Smooth muscle cell (in vitro differentiated cells): ENCODE measurements around the gene SUGP1. TPM values are rescaled to one million over a fixed set of nuclear protein-coding genes. Genes with fewer than 3 reads are reported as not detected.

Experiments
- DNase-seq: peaks from one replicate; lab custom pipeline; 2025; ENCODE audit not compliant: unreplicated experiment; lab: John Stamatoyannopoulos, UW
- H2AFZ ChIP-seq: fragments of 200-600 bp; sonication (generic); 2 replicates; pipeline ENCODE4 v1.6.0; 2016; ENCODE audit warnings: antibody characterized with exemption, low read depth, mild to moderate bottlenecking
- H3F3A ChIP-seq: fragments of 200-600 bp; sonication (generic); 2 replicates; pipeline ENCODE4 v1.6.0; 2017; ENCODE audit warnings: antibody characterized with exemption, low read depth
- H3K27ac ChIP-seq: fragments of 200-600 bp; sonication (generic); 2 replicates; pipeline ENCODE4 v1.5.1; 2016; ENCODE audit warnings: low read depth, mild to moderate bottlenecking
- H3K27me3 ChIP-seq: fragments of 200-600 bp; sonication (generic); 2 replicates; pipeline ENCODE4 v1.6.1; 2016; ENCODE audit warnings: low read depth, mild to moderate bottlenecking
- H3K36me3 ChIP-seq: fragments of 200-600 bp; sonication (generic); 2 replicates; pipeline ENCODE4 v1.5.1; 2016; ENCODE audit warnings: low read depth
- H3K4me1 ChIP-seq: fragments of 200-600 bp; sonication (generic); 2 replicates; pipeline ENCODE4 v1.5.1; 2016; ENCODE audit warnings: low read depth
- H3K4me2 ChIP-seq: fragments of 200-600 bp; sonication (generic); 2 replicates; pipeline ENCODE4 v1.6.0; 2016; ENCODE audit warnings: mild to moderate bottlenecking
- H3K4me3 ChIP-seq: fragments of 200-600 bp; sonication (generic); 2 replicates; pipeline ENCODE4 v1.5.1; 2016; ENCODE audit warnings: mild to moderate bottlenecking
- H3K79me2 ChIP-seq: fragments of 200-600 bp; sonication (generic); 2 replicates; pipeline ENCODE4 v1.6.0; 2016; ENCODE audit warnings: low read depth, mild to moderate bottlenecking
- H3K9ac ChIP-seq: fragments of 200-600 bp; sonication (generic); 2 replicates; pipeline ENCODE4 v1.6.0; 2016; ENCODE audit warnings: low read depth
- H3K9me3 ChIP-seq: fragments of 200-600 bp; sonication (generic); replicated peaks from 2 replicates; pipeline ENCODE4 v1.5.1; 2016; ENCODE audit warnings: low read depth
- H4K20me1 ChIP-seq: fragments of 200-600 bp; sonication (generic); 2 replicates; pipeline ENCODE4 v1.6.0; 2016; ENCODE audit warnings: low read depth
- WGBS: methylation state at CpG from one replicate; pipeline ENCODE4 v1.1.7; 2016; ENCODE audit warnings: low lambda C conversion rate; 5-methylcytosine and 5-hydroxymethylcytosine counted together
- polyA plus RNA-seq: library from polyadenylated mRNA; unstranded; fragments of >200 nt; fragmentation: Nextera tagmentation; extraction: Ambion mirVana; gene quantifications from 2 replicates; pipeline ENCODE4 v1.2.1, GENCODE V29; 2016
- total RNA-seq: library from RNA; depleted of rRNA; stranded (reverse); fragments of >200 nt; gene quantifications from 2 replicates; pipeline ENCODE4 v1.2.3, GENCODE V29; 2014
- TF ChIP-seq, protein P1 (sequence below): fragments of 200-600 bp; sonication (generic); IDR thresholded peaks from 2 replicates; pipeline ENCODE4 v1.5.1; 2017; ENCODE audit warnings: borderline replicate concordance, mild to moderate bottlenecking, antibody characterized with exemption; ENCODE audit not compliant: insufficient read depth, poor library complexity, severe bottlenecking

The SUGP1 gene
- total and polyA plus RNA-seq, 2 experiments from 2014 or later, result 19.9 to 54.1 TPM

DNA sequence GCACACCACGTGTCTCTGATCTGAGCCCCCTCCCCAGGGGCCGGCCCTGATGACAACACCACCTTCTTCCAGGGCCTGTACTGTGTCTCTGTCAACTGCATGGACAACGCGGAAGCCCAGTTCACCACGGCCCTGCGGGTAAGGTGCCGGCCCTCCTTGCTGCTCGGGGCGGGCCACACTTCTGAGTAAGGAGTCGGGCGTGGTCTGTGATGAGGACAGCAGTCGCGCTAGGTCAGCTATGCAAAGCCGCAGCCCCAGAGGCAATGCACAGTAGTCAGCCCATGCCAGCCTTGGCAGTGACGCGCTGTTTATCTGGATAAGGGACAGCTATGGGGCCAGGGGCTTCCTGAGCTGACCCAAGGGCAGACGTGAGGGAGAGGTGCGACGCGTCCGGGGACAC is 24.9 kb upstream of the SUGP1 start:
- no peak overlapping the region for H3K9ac ChIP-seq
- no peak overlapping the region for H3K4me3 ChIP-seq
- H4K20me1 ChIP-seq, result no peaks in the 10 kb centered on the region
- H3F3A ChIP-seq, result no peaks in the 10 kb centered on the region
- no peaks in the 10 kb centered on the region for H3K79me2 ChIP-seq
- H3K27ac ChIP-seq, result no peak overlapping the region
- whole genome bisulfite sequencing, result 98% methylated on average over 21 of the region's 21 CpGs
- TF ChIP-seq, protein P1, sequence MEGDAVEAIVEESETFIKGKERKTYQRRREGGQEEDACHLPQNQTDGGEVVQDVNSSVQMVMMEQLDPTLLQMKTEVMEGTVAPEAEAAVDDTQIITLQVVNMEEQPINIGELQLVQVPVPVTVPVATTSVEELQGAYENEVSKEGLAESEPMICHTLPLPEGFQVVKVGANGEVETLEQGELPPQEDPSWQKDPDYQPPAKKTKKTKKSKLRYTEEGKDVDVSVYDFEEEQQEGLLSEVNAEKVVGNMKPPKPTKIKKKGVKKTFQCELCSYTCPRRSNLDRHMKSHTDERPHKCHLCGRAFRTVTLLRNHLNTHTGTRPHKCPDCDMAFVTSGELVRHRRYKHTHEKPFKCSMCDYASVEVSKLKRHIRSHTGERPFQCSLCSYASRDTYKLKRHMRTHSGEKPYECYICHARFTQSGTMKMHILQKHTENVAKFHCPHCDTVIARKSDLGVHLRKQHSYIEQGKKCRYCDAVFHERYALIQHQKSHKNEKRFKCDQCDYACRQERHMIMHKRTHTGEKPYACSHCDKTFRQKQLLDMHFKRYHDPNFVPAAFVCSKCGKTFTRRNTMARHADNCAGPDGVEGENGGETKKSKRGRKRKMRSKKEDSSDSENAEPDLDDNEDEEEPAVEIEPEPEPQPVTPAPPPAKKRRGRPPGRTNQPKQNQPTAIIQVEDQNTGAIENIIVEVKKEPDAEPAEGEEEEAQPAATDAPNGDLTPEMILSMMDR, result no peak
- H3K4me2 ChIP-seq, result no peak overlapping the region
- H3K4me1 ChIP-seq, result no peaks in the 10 kb centered on the region
- no peaks in the 10 kb centered on the region for H3K36me3 ChIP-seq
- no peak for DNase-seq
- H3K9me3 ChIP-seq, result no peaks in the 10 kb centered on the region
- no peaks in the 10 kb centered on the region for H3K27me3 ChIP-seq
- H2AFZ ChIP-seq, result no peak overlapping the region

DNA sequence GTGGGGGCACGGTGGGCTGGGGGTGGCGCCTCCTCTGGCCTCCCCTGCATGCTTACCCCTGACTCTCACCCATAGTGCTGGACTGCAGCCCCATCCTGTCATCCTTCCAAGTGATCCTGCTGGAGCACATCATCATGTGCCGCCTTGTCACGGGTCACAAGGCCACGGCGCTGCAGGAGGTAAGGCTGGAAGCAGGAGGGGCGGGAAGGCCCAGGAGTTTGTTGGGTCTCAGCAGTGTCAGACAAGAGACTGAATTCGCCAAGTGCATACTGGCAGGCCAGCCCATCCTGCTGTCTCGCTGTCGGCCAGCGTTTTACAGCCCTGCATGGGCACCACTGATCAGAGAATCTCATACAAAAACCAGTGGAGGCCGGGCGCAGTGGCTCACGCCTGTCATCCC is 23.5 kb upstream of the SUGP1 start:
- Histone ChIP-seq H3K79me2 (no peaks in the 10 kb centered on the region), H3K4me1 (no peaks in the 10 kb centered on the region), H3F3A (no peaks in the 10 kb centered on the region), H3K4me3 (no peak overlapping the region), H3K4me2 (no peak overlapping the region), H3K9ac (no peak overlapping the region), H3K36me3 (no peaks in the 10 kb centered on the region), H3K9me3 (no peaks in the 10 kb centered on the region), H3K27me3 (no peaks in the 10 kb centered on the region), H4K20me1 (no peaks in the 10 kb centered on the region), H3K27ac (no peak overlapping the region), H2AFZ (no peak overlapping the region)
- TF ChIP-seq, protein P1, result no peak
- DNase-seq, result no peak
- WGBS, result 94% methylated on average over 13 of the region's 14 CpGs

DNA sequence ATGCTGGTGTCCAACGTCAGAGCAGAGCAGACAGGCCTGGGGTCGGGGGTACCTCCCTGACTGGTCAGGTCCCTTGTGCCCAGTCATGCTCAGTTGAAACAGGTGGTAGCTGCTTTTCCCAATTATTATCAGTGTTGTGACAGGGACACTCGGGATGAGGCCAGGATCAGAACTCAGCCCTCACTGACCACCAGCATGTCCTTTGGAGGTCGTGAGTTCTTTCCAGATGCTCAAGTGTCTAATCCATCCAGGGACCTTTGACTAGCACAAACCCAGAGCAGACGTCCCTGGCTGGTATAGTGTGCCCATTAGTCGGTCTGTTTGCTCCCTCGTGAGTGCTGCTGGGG is 22.7 kb upstream of the SUGP1 start:
- Histone ChIP-seq H3K9me3 (no peaks in the 10 kb centered on the region), H2AFZ (no peak overlapping the region), H3K27me3 (no peaks in the 10 kb centered on the region), H3K36me3 (no peaks in the 10 kb centered on the region), H3K4me3 (no peak overlapping the region), H3K4me1 (no peaks in the 10 kb centered on the region), H3K79me2 (no peaks in the 10 kb centered on the region), H3F3A (no peaks in the 10 kb centered on the region), H3K9ac (no peak overlapping the region), H3K27ac (no peak overlapping the region), H4K20me1 (no peaks in the 10 kb centered on the region), H3K4me2 (no peak overlapping the region)
- no peak for DNase-seq
- TF ChIP-seq, protein P1, result no peak
- WGBS, result 70% methylated on average over 7 of the region's 7 CpGs
